Islet of Langerhans (tissue), 1 donor: ENCODE data around the gene GNG2.
A peak's percentile ranks its signal among the peaks of the same experiment; 100 is the strongest.

ENCODE experiments used
- FAIRE-seq: peaks from one replicate; lab custom pipeline; 2011; peaks lifted over from hg19 to GRCh38; lab: Jason Lieb, UNC

GNG2 gene

DNA sequence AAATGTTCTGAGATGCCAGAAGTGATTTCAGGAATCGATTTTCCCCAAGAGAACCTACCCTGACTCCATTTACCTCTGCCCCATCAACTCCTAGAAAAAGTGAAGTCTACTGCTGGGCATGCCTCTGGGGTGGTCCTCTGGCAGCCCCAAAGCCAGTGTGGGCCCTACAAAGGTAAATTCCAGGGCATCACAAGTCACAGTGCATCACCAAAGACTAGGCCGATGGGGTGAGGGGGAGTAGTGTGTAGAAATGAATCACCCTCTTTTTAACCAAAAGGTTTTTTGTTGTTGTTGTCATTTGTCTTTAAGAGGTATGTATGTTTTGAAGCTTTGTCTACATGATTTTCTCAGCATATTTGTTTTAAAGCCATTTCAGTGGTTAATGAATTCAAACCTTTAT, 82.6 kb downstream of the GNG2 start:
- no peak for FAIRE-seq

GRCh38 chr14:51950007-51950406, 89.6 kb downstream of the GNG2 start:
- no peak for FAIRE-seq

GRCh38 chr14:51951656-51952055, 91.2 kb downstream of the GNG2 start:
- FAIRE-seq, result no peak

DNA sequence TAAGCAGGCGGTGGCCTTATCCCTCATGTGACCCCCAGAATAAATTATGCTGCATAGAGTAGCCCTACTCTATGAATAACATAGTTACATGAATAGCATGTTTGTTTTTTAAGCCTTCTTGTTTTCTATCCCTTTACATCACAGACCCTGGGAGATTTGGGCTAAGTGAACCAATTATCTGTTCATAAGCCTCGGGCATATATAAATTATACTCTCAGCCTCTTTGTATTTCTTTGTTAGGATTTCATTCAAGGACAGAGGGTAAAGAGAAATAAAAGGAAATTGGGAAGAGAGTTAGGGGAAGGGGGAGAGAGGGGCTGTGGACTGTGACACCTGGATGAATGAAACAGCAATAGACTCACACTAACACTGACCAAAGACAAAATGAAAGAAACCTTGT, 93.6 kb downstream of the GNG2 start:
- no peak for FAIRE-seq

DNA sequence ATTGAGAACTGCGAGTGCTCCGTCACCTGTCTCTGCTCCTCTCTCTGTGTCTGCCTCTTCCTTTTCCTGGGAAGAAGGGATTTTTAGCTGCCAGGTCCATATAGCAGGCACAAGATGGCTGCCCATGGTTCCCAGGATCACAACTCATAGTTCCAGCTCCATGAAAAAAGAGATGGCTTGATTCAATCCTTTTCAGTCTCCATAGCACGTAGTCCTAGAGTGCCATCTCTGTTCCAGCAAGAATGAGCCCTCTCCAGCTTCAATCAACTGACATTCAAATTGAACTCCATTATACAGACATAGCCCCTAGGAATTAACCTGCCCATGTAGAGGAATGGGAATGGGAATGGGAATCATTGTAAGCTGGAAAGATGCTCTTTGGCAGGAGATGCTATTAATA, 94.2 kb downstream of the GNG2 start:
- no peak for FAIRE-seq

- no peak for FAIRE-seq
Observed at GRCh38 chr14:51957950-51958349, 97.5 kb downstream of the GNG2 start.

- no peak for FAIRE-seq
Observed at GRCh38 chr14:51959928-51960327, 99.5 kb downstream of the GNG2 start.

GRCh38 chr14:51960866-51961265, 100.5 kb downstream of the GNG2 start:
- no peak for FAIRE-seq

GRCh38 chr14:51962711-51963110, 102.3 kb downstream of the GNG2 start:
- FAIRE-seq, result no peak

DNA sequence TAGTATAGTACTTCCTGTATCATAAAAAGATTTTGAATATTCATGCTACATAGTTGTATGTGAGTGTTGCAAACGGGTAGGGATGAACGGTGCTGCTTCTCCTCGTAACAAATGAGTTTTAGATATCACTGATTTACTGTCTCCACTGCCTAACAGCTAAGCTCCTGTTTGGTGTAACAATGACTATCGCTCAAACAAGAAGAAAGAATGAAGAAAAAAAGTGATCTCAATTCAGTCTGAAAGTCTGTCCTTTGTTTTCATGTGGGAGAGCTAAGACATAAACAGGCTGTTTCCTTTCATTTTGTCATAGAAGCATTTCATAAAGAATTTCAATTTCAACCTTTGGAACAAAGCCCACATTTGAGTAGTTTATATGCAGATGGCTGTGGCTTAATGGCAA, 102.9 kb downstream of the GNG2 start:
- FAIRE-seq, result peak; percentile 91

DNA sequence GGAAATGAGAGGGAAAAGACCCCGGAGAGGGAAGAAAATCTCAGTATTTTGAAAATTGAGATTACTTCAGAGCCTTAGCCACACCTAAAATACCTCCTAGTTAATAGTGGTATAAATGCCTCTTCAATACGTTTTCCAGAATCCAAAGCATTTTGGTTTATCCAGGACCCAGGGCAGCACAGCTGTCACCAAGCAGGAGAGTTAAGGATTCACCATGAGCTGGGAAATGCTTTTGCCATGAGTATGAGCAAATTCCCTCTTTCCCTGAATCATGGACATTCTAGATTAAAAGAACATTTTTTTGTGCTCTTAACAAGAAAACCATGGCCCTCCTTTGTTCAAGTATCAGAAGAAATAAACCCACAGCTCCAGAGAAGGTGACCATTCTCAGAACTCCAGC, 107.1 kb downstream of the GNG2 start:
- FAIRE-seq, result no peak

GRCh38 chr14:51969852-51970540, 109.6 kb downstream of the GNG2 start:
- no peak for FAIRE-seq

GRCh38 chr14:51972566-51972965, 112.2 kb downstream of the GNG2 start:
- FAIRE-seq, result no peak

- no peak for FAIRE-seq
Observed at GRCh38 chr14:51977075-51977474, 116.7 kb downstream of the GNG2 start.

- no peak for FAIRE-seq
Observed at GRCh38 chr14:51978681-51979085, 118.3 kb downstream of the GNG2 start.

DNA sequence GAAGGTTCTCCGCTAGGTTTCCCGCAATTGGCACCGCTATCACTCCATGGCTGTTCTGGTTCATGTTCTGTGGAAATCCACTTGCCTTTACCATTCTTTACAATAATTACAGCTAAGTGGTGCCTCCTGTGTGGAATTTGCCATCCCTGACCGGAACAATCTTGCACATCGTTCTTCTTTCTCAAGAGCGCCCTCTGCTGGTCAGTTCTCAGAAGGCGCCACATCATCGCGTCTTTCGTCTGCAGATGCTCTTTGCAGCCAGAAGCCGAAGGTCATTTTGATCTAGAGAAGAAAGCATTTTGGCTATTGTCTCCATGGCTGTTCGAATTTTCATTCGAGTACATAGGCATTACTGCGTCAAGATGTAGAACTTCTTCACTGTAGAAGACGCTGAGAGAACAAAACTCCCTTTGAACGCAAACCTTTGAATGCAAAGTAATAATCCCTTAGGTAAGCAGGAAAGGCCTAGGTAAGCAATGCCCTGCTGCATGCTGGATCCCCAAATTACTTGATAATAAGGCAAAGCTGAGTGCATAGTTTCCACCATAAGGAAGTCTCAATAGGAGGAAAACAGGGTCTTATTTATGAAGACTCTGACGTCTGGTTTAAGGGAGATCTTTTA, 118.8 kb downstream of the GNG2 start:
- FAIRE-seq, result peak; percentile 86

DNA sequence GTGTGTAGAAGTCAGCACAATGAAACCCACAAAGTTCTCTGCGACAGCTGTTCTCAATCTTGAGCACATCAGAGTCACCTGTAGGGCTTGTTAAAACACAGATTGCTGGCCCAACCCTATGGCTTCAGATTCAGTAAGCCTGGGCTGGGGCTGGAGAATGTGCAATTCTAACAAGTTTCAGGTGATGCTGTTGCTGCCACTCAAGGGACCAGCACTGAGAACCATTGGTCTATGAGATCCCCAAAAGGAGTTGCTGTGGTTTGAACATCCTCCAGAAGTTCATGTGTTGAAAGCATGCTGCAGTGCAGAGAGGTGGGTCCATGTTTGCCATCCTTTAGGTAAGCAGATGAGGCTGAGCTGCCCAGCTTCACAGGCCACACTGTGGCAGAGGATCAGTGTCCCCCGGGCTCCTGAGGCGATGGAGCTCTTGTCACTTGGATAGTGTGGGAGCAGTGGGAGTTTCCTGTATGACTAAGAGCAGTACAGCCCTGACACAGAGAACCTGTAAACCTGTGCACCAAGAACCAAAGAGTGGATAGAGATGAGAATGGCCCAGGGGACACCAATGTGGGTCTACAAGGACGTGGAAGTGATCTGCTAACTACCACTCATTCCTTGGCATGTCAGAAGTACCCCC, 120.9 kb downstream of the GNG2 start:
- no peak for FAIRE-seq

DNA sequence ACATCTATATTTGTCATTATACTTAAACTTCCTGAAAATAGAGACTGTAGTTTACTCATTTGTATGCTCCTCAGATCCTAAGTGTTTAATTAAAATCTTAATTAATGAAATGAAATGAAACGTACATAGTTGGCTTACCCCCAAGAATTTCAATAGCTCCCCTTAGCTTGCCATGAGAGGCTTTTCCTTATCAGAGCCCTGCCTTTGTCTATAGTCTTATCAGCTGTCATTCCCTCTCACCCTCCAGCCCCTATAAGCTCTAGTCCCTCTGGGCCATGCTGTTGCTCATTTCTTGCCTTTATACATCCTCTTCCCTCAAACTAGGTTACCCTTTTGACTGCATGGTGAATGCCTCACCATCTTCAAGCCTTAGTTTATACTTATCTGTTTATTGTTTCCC, 127.8 kb downstream of the GNG2 start:
- FAIRE-seq, result no peak

GRCh38 chr14:51989293-51990234, 129.2 kb downstream of the GNG2 start, which contains the start of gene RTRAF:
Gene RTRAF, plus strand, starts transcription at chr14:51989546. Its CDS starts 94 bp downstream, at chr14:51989640.
- FAIRE-seq, result no peak

GRCh38 chr14:51990488-51990887, 130.1 kb downstream of the GNG2 start:
- FAIRE-seq, result no peak

DNA sequence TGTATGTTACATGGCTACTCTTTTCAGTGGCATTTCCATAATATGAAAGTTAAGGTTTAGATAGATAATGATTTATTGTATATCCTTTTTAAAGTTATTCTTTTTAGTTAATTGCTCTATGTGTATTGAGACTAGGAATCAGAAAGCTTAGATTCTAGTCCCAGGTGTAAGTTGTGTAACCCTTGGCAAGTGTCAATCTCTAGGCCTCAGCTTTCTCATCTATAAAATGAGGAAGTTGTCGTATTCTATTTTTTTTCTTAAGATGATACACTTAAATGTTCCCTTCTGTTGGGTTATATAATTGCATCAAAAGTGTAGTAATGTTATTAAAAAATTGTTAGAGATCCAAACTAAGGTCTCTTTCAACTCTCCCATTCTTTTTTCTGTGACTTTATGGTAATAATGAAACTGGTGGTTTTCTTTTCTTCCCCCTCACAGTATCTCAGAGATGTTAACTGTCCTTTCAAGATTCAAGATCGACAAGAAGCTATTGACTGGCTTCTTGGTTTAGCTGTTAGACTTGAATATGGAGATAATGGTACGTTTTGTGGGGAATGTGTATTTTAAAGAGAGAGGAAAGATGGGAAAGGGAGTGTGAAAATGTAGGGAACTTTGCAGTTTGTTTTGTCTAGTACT, 133.0 kb downstream of the GNG2 start:
- no peak for FAIRE-seq

DNA sequence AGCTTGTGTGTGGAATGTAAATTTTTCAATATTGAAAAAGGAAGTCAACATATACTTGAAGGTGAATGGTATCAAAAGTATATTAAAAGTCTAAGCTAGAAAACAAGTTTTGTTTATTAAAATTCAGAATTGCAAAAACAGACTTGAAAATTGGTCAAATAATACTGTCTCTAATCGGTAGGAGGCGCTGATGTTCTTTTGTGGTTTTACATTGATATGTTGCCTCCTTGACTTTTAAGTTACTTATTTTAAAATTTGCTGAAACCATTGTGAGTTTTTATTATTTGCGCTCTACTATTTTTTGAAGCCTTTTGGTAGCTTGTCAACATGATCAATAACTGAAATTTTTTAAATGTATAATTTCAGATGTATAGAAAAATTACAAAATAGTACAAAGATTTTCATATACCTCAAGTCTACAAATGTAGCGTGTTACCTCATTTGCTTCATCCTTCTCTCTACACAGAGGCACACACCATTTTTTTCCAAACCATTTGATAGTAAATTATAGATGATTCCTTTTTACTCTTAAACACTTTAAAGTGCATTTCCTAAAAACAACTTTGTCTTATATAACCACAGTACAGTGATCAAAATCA, 135.8 kb downstream of the GNG2 start:
- FAIRE-seq, result no peak
